ENCODE results near the gene ACADSB.

Gene ACADSB

GRCh38 chr10:123043409-123043925 is 34.7 kb downstream of the ACADSB start:
- DNase-seq, result peak; percentile 63

GRCh38 chr10:123044391-123044790 is 35.6 kb downstream of the ACADSB start:
- DNase-seq, result peak; percentile 36

DNA sequence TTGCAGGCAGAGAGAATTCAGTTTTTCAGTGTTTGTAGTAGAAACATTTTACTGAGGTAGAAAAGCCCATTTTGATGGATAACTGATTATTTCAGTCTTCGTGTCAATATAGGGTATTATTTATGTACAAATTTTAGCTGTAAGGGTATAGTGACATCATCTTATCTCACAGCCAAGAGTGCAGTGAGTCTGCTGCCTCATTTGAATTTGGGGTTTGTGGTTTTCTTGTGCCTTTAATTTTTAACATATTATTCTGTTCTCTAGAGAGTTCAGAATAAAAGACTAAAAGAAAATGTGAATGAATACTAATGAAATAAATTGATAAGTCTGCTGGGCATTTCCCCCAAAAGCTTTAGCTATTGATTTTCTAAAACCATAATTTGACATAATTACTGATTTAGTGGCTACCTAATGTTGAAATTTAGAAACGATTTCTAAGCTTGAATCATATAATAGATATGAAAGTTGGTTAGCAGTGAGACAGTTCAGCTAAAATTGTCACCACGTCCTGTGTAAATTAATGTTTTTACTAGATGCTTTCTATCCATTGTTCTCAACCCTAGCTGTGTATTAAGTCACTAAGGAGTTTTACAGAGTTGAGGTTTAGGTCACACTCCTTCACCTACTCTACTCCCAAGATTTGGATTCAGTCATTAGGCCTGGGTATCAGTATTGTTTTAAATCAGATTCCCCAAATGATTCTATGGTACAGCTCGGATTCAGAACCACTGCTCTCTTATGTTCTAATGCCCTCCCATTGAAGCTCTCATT is 37.3 kb downstream of the ACADSB start:
- DNase-seq, result no peak

DNA sequence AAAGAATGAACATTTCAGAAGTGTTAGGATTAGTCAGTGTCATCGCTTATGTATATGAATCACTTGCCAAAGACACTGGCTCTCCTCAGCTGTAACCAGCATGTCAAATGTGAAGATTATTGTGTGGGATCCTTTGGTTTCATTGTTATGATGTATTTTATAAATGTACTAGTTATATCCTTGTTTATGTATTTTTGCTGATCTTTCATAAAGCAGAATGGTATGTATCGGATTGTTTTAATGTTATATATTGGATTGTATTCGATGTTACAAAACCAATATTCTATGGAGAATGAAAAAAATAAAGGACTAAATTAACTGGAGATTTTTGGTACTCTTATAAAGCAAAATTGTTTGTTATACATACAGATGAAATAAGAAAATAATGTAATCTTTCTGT is 49.2 kb downstream of the ACADSB start:
- DNase-seq, result no peak

- no peak for DNase-seq
These were observed 53.1 kb downstream of the ACADSB start for GRCh38 chr10:123061865-123062264.

- no peak for DNase-seq
These were observed 53.9 kb downstream of the ACADSB start for GRCh38 chr10:123062726-123063125.

DNA sequence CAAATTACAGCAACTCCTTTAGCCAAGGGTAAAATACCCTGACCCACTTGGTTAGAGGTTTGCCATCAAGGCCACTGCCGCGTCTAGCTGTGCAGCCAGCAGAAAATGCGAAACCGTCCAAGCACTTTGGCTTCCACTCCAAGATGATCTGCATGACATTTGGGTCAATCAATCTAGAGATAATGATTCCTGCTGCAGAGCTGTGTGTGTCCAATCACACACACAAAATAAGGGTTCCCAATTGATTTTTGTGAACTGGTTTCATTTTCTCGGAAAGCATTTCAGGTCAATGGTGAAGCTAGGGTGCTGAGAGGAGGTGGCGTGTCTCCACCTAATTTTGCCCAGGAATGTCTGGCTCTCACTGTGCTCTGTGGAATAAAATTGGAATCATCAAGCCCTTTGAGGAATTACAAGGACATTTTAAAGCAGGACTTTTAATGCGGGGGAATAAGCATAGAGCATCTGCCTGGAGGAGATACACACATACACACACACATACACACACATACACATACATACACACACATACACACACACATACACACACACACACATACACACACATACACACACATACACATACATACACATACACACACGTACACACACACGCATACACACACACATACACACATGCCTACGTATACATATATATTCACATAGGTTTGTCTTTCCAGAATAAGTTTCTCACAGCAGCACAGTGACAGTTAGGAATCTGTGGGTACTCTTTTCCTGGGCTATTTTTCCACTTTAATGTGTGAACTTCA is 59.5 kb downstream of the ACADSB start:
- DNase-seq, result no peak

- DNase-seq, result peak; percentile 80
These were observed 60.6 kb downstream of the ACADSB start for GRCh38 chr10:123069246-123069986.

DNA sequence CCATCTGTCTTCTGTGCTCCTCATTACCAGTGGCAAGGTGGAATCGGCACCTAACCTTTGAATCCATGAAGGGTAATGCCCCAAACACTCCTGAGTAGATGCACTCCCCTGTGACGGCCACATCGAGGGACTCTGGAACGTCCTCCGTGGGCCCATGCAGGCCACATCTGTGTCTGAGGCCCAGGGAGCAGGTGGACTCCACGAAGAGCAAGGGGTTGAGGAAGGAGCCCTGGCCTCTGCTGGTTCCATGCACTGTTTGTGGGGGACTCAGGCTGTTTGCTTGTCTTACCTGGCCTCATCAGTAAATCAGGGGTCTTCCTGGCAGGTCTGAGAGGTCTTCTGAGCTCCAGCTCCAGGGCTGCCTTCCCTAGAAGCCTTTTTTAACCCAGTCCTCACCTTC is 64.4 kb downstream of the ACADSB start:
- DNase-seq, result no peak

- DNase-seq, result no peak
These were observed 65.4 kb downstream of the ACADSB start for GRCh38 chr10:123074215-123074614.

GRCh38 chr10:123081896-123082295 is 73.1 kb downstream of the ACADSB start:
- no peak for DNase-seq

GRCh38 chr10:123083811-123084210 is 75.0 kb downstream of the ACADSB start:
- no peak for DNase-seq

DNA sequence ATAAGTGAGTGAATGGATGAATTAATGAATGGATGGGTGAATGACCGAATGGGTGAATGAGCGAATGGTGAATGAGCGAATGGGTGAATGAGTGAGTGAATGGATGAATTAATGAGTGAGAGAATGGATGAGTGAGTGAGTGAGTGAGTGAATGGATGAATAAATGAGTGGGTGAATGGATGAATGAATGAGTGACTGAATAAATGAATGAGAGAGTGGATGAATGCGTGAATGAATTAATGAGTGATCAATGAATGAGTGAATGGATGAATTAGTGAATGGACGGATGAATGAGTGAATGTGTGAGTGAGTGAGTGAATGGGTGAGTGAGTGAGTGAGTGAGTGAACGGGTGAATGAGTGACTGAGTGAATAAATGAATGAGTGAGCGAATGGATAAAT is 77.5 kb downstream of the ACADSB start:
- no peak for DNase-seq

DNA sequence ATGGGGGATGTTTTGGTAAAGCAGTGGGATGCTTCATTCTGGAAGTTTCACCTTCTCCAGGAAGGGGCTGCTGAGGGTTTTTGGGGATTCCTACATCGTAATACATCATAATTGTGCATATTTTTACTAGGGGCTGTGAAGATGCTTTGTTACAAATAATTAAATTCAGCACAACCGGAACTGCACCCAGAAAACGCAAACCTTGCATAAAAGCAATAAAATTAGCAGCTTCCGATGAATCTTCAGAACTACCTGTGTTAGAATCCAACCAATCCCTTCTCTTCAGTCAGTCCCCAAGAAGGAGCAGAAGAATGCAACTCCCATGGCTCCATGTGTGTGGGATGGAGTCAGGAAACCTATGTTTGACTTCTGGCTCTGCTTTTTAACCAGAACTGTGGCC is 78.5 kb downstream of the ACADSB start:
- DNase-seq, result no peak

DNA sequence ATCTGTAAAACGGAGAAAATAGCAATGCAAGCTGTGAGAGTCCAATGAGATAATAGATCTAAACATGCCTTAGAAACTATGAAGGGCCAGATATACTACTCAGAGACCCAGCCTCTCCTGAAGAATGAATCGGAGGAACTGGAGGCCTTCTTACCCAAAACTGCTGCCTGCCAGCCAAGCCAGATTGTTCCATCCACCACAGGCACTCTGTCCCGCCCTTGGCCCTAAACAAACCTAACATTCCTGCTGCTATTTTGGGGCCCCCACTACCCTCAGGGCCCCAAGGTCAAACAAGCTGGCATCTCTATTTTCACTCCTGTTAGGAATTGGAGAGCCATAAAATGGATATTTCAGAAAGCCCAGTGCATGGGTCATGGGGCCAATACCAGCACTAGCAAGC is 79.0 kb downstream of the ACADSB start:
- DNase-seq, result no peak

- no peak for DNase-seq
These were observed 84.0 kb downstream of the ACADSB start for GRCh38 chr10:123092635-123093414.

DNA sequence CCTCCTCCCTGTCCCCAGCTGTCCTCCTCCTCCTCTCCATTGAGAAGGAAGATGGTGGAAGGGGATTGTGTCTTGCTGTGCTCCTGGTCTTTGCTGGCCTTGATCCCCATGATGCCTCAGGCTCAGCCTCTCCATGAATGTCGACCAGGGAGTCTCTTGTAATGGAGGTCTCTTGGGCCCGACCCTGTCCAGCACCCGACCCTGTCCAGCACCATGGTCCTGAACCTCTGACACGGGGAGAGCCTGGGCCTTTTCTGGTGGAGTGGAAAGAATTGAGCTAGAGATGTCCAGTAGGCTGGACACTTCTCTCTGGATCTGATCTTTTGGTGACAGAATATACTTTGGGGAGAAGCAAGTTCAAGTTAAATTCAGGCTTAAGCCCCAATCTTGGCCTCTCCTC is 84.7 kb downstream of the ACADSB start:
- no peak for DNase-seq

DNA sequence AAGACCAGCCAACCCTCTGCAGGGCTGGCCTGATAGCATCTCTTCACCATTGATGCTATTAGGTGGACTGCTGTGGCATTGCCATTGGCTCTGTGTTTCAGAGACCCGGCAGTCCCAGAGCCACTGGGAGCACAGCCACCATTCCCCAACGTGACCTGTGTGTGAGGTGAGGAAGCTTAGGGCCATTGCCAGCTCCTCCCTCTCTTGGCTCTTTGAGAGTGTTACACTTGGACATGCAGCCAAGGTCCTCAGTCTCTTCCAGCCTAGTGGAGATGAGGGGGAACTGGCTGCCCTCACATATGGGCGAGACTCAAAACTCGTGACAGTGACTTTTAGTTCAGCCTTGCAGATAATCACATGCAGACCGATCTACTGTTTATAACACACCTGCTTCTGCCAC is 87.6 kb downstream of the ACADSB start:
- DNase-seq, result no peak

GRCh38 chr10:123097039-123097438 is 88.2 kb downstream of the ACADSB start:
- no peak for DNase-seq

DNA sequence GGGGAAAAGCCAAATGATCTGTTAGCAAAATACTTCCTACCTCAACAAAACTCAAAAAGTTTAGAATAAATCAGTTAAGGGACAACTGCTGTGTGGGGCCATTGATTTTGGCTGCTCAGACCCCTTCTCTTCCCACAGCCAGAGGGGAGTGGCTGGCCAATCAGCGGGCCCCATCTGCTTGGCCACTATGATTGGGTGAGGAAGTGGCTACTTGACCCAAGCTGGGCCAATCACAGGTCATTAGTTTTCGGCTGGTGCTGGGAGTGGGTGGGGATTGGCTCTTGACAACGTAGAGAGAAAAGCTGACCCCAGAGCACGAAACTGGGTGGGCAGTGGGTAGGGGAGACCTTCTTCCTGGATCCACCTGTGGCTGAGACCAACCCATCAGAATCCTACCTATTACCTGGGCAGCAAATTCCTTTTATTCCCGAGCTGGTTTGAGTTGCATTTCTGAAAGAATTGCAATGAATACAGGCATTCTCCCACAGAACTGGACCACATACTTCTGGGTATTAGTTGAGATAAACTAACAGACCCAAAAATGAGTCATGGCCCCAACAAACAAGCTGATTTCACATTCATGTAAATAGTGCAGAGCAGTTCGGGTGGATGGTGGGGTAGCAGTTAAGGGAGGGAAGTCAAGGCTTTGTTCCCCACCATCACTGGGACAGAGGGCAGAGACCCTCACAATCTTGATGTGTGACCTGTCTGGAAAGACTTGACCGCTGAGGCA is 91.4 kb downstream of the ACADSB start:
- no peak for DNase-seq

DNA sequence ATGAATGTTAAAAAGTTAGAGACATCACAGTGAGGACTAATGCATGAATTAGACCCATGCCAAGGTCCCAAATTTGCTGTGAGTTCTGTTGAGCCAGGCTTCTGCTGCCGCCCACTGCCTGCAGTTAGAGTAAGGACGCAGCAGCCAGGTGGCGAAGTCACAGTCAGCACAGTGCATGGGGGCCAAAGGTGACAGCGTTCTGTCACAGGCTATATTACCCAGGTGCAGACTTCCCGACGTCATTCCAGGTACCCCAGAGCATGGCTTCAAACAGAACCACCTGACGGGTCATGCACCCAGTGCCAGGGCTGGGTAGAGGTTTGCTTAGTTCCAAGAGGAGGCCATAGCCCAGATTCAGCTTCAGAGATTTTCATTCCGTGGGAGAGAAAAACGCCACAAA is 93.1 kb downstream of the ACADSB start:
- no peak for DNase-seq

GRCh38 chr10:123102673-123103072 is 93.9 kb downstream of the ACADSB start:
- no peak for DNase-seq

All from COR-L47 (cell line).